ENCODE measurements around the gene SIRT3.

DNA sequence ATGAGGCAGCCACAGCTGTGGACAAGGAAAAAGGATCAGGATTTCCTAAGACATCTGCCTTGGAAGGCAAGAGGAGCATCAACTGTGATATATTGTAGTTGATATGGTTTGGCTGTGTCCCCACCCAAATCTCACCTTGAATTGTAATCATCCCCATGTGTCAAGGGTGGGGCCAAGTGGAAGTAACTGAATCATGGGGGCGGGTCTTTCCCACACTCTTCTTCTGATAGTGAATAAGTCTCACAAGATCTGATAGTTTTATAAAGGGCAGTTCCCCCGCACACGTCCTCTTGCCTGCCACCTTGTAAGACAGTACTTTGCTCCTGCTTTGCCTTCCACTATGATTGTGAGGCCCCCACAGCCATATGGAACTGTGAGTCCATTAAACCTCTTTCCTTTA is 18.4 kb downstream of the SIRT3 start:
- TF ChIP-seq, protein P1, sequence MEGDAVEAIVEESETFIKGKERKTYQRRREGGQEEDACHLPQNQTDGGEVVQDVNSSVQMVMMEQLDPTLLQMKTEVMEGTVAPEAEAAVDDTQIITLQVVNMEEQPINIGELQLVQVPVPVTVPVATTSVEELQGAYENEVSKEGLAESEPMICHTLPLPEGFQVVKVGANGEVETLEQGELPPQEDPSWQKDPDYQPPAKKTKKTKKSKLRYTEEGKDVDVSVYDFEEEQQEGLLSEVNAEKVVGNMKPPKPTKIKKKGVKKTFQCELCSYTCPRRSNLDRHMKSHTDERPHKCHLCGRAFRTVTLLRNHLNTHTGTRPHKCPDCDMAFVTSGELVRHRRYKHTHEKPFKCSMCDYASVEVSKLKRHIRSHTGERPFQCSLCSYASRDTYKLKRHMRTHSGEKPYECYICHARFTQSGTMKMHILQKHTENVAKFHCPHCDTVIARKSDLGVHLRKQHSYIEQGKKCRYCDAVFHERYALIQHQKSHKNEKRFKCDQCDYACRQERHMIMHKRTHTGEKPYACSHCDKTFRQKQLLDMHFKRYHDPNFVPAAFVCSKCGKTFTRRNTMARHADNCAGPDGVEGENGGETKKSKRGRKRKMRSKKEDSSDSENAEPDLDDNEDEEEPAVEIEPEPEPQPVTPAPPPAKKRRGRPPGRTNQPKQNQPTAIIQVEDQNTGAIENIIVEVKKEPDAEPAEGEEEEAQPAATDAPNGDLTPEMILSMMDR (optimal IDR thresholded peaks at IDR 0.05 in 1 of 3, IDR thresholded peaks at IDR 0.05 in 1 of 3, conservative IDR thresholded peaks at IDR 0.05 in 1 of 3; ENCODE audit: extremely low read depth in 1 of 3, insufficient read depth in 2 of 3, low read length in 3 of 3) = no peak
- TF ChIP-seq EZH2 (IDR thresholded peaks at IDR 0.05; ENCODE audit: low read length) = no peak

Data from keratinocyte (primary cell).